Umbilical cord (tissue), 2 donors: Measurements from ENCODE around the gene EFNA5. TPM values are rescaled to one million over a fixed set of nuclear protein-coding genes. Genes with fewer than 3 reads are reported as not detected.

ENCODE experiments used
- DNase-seq: peaks from one replicate; pipeline ENCODE4 v3.0.0-alpha.2; 2015; ENCODE audit warnings: low spot score
- total RNA-seq: library from RNA; depleted of rRNA; stranded (reverse); fragments of >200 nt; gene quantifications from one replicate; pipeline ENCODE4 v1.2.3, GENCODE V29; 2014; ENCODE audit warnings: low replicate concordance; ENCODE audit not compliant: insufficient read depth

EFNA5 gene
- total RNA-seq, 1 donor from 2014 or later, result 15.2 TPM

DNA sequence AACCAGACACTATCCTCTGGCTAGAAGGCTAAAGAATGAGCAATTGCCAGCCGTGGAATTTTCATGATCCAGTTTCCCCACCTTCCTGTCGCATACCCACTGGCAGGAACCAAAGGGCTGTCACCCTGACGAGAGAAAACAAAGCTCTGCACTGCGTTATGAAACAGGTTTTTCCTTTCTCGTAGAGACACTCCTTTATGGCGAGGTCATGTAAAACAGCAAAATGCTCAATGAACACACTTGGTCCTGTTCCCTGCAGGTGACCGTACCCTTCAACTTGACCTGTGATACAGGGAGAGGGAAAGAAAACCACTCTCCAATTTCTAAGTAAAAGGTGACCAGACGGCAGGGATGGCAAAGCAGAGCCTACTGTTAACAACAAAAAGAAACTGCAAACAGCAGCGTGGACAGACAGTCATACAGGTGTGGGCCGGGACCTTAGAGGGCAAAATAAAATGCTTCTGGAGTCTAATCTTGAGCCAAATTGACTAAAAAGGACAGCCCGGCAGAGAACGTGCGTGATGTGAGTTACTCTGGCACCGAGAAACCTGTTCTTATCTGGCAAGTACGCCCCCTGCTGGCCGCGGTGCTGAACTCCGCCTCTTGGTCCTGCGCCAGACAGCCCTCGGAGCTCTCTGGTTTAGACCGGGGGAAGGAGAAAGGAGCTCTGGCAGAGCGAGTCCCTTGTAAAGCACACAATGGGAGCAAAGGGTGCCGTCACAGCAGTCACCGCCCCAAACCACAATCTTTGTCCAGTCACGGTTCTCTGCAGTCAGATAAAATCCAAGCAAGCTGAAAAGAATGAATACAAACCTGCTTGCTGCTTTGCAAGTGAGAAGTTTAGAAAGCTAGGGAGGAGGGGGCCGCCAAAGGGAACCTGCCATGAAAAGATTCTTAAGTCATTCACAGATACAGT, 98.9 kb downstream of the EFNA5 start:
- DNase-seq, result peak; percentile 94

DNA sequence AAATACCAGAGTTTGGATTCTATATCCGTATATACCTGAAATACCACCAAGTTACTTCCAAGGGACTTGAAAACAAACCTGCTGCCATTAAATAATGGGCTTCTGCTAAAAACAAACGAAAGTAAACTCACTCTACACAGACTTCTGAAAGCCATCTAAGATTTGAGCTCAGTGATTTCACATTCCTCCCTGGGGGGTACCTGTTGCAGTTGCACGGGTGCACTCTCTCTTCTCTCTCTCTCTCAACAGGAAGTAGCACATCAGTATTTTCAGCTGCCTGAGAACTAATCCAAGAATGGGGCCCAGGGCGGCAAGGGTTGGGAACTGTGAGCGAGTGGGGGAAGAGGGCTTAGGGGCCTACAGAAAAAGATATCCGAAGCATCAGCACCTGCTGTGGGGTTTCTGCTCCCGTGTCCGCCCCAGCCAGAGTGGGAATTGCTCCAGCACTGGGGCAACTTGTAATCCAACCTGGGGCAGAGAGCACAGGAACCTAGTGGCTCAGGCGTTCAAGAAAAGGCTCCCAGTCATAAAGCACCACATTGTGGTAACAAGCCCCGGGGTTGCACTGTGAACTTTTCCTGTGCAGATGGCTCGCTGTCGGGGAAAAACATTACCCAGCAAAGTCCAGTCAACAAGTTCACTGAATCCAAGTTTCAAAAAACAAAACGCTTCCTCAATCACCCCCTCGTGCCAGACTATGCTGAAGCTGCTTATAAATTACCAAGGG, 99.8 kb downstream of the EFNA5 start:
- DNase-seq, result no peak

DNA sequence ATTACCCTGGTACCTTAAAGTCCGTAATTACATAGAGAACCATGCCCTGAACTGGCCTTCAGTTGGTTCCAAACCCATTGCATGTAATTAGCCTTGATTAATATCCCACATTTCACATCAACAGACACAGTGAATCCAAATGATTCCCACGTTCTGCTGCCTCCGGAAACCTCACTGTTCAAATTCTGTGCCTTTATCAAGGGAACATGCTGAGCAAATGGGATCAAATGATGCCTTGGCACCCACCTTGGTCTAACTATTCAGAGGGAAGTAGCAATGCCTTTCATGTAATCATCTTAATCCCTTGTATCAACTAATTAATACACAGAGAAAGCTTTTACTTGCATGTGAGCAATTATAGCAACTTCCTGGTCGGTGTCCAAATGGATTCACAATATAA, 100.6 kb downstream of the EFNA5 start:
- DNase-seq, result no peak

DNA sequence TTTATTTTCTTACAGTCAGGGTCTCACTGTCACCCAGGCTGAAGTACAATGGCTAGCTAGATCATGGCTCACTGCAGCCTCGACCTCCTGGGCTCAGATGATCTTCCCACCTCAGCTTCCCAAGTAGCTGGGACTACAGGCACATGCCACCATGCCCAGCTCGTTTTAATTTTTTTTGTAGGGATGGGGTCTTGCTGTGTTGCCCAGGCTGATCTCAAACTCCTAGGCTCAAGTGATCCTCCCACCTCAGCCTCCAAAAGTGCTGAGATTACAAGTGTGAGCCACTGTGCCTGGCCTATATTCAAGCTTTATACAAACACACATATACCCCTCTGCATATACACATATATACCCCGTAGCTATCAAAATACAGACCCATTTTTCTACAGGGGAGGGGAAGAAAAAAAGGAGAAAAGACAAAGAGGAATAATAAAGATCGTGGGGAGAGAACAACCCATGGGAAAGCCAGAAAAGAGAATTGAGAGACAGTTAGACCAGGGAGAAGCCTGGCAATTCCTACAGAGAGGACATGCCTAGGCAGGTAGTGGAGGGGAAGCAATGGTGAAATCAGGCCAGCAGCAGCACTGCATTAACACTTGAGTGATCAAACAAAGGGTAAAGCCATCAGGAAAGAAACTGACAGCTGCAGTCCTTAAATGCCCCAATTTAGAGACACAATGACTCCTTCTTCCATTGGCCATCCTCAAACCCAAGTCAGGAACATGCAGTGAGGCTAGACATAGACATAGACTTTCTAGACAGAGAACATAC, 102.7 kb downstream of the EFNA5 start:
- no peak for DNase-seq

DNA sequence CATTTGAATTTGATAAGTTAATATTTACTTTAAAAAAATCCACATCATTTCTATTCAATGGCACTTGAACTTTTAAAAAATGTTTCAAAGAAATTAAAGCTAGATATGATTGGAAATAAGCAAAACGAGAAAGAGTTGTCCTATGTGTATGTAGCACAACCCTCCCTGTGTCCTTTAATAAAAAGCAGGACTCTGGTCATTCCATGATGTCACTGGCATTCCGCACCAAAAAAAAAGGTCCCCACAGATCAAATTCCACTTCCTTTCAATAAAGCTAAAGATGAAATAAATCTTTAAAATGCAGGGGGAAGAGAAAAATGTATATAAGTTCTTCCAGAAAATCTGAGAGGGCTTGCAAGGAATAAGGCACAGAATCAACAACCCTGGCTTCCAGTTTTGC, 103.8 kb downstream of the EFNA5 start:
- DNase-seq, result no peak

DNA sequence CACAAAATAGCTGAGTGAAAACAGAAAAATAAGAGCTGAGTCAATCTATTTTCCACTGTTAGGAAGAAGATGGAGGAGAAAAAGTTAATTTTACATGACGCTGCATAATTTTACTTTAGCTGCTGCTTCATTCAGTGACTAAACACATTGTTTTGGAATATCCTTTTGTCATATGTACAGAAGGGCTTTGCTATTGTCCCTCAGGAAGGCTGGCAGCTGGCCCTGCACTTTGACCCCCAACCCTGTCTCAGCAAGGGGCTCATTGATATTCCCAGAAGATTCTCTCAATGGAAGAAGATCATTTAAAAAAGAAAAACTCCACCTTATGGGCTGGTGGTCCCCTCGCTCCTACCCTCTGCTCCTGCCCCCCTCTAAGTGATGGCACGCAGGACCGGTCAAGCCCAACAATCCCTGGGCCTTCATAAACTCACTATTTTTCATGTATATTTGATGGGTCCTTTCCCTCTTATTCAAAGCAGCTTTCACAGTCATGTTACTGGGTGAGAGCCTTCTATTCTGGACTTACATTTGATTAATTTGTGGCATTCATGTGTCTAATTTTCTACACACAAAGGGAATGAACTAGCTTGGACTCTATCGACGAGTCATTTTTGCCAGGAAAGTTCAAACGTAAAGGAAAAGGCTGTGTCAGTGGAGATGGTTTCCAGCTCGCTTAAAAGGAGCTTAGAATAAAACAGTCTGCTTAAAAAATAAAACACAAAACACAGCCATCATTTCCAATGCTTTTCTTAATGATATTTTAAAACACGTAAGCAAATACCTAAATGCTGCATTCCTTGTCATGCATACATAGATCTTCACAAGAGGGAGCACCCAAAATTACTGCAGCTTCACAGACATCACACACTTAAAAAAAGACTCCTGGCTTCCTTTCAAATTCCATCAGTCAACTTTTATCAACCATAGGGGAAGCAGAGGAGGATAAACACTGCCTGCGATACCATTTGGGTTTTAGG, 104.7 kb downstream of the EFNA5 start:
- peak; percentile 74 for DNase-seq

DNA sequence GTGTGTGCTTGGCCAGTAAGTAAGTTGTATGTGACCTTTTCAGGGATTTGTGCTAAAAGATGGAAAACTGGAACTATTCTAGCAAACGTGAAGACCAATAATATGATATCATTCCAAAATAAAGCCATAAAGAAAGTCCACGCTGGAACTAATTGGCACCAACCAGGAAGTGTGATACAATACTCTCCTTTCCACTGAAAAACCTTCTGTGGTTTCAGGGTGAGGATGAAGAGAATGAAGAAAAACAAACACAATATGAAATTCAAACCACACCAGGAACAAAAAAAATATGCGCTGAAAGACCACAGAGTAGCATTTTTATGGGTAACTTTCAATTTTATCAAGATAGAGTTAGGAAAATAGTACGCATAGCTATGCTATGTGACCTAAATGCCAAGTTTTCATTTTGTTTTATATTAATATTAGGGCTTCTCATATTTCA, 105.8 kb downstream of the EFNA5 start:
- no peak for DNase-seq

DNA sequence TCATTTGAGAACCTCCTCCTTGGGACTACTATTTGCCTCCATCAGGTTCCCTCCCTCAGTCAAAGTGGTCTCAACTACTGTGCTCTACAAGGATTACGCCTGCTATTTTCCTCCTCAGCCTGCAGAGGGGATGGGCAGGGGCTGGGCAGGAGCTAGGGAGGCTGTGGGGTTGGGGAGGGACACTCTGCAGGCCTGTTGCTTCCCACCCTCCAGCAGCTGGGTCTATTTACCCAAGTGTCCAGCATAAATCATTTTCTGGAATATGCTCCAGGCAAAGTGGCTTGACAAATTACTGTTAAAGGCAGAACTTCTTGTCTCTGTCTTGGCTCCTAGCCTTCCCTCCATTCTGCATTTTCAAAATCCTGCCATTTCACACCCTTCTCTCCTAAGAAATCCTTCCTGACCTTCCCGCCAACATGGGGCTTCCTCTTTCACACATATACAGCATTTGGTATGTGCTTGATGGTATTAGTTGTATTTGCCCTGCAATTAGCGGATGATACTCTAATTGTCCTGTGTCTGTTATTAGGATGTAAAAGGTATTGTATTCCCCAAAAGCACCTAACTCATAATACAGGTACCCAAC, 106.7 kb downstream of the EFNA5 start:
- no peak for DNase-seq

DNA sequence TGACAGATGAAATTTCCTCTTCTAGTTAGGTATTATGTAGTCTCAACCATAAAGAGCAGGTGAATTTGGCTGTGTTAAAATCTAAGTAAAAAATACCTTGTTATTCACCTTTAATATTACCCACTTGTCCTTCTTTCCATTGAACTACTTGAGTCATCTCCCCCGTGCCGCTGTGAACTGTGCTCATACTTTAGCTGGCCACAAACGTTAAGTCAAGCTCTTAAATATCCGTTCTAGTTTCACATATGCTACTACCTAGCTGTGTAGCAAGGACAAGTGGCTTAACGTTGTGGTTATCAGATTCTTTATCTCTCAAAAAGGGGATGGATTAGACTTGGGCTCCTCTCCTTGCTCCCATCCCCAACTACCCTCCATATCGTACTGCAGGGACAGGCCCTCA, 110.4 kb downstream of the EFNA5 start:
- DNase-seq, result no peak

DNA sequence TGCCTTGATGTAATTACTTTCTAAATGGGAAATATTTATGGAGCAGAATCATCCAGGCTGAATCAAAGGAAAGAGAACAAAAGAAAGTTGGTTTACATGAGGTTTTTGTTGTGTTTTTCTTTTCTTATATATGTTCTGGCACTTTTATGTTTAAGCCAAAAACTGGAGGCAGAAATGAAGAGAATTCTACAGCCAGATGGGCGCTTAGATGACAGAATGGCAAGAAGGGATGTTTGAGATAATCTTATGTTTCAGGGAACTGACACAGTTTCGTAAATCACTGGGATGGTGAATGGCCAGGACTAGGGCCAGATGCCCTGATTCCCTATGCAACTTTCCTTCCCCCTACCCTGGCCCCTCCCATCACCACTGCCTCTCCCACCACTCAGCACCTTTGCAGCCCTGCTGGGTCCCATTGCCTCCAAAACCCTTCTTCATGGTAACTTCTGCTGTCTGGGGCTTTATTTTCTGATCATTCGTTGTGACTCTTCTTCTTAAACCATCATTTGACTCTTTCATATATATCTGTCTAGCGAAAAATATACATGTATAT, 111.8 kb downstream of the EFNA5 start:
- DNase-seq, result no peak

DNA sequence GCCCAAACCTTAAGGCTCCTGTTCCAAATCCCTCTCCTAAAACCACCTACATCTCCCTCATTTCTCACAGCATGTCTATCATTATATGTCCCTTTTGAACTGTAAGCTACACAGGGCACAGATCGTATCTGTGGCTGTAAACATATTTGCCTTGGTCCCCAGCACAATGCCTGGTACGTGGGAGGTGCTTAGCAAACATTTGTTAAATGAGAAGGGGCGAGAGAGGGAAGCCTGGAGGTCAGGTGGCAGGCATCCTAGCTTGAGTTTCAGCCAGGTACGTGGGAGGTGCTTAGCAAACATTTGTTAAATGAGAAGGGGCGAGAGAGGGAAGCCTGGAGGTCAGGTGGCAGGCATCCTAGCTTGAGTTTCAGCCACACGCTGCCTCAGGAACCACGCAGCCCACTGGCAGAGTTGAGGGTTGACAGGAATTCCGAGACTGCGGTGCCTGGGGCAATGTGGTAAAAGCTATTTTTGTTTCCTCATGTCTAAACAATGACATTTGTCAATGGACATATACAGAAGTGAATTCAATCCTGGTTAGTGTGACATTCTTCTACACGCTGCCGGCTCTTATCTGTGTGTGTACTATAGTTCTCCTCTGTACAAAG, 113.6 kb downstream of the EFNA5 start:
- DNase-seq, result no peak

DNA sequence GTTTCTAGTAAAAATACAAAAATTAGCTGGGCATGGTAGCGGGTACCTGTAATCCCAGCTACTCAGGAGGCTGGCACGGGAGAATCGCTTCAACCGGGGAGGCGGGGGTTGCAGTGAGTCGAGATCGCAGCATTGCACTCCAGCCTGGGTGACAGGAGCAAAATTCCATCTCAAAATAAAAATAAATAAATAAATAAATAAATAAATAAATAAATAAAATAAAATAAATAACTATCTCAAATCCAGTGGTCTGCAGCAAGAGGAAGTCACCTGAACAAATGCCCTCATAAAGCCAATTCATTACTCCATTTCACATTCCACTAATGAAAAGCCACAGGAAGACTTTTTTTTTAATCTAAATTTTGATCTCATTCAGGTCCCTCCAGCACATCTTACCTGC, 114.2 kb downstream of the EFNA5 start:
- DNase-seq, result no peak

DNA sequence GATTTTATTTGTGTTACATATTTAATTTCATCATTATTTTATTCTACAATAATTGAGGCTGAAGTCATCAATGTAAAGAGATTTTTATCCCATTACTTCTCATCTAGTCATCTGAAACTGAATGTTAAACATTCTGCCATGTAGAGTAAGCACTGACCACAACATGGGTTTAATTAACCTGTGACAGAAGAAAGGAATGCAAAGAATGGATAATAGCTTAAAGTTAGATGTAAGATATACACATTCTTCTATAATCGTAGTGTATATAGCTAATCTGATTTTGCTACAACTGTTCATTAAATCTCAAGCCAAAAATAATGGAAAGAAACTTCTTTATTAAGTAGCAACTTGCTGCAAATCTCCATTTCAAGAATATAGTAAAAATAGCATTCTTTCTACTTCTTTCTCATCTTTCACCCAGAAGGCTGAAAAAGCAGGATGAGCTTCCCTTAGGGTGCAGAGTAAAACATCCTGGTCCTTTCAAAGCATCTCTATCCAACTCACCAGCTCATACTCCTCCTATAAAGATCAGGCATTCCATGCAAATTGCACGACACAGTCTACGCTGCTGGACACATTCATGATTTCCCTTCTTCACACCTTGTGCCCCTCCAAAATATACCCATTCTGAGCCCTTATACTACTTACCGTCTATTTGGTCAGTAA, 115.2 kb downstream of the EFNA5 start:
- DNase-seq, result no peak

DNA sequence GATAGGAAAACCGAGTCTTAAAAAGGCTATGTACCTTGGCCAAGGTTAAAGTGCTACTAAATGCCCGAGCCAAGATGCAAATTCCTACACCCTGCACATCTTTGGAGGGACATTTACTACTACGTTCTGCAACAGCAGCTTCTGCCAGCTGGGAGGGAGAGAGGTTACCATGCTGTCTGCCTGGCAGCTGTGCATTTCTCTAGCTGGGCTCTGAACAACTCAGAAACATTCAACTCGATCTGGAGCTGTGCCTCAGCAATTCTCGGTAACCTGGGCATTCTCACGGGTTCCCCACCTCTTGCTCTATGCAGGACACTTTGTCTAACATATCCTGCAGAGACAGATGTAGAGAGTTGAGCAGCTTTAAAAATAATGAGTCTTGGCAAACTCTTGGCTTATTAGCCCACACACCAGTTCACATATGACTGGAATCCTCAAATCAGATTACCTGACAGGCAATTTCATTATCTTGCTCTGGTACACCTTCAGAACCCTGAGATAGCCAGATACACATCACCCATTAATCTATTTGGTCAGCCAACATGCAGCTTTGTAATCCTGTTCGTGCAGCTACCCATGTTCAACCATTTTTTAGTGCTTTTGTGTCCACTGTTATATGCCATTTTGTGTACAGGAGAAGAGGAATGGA, 115.8 kb downstream of the EFNA5 start:
- DNase-seq, result no peak

DNA sequence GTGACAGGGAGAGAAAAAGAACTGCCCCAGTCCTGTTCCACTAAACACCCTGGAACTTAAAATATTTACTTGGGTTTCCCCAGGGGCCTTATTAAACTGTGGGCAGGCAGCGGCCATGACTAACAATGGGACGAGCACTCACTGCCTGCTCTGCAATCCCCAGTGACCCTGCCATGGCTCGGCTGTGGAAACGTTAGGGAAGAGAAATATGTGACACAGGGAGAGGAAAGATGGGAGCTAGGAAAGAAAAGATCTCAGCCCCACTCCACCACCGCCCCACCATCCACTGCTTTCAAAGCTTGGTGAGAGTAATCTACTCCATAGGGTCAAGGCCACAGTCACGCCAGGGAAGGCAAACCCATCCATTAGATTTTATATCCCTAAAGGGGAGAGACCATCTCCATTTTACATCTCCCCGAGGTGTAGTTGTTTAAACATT, 117.6 kb downstream of the EFNA5 start:
- no peak for DNase-seq

DNA sequence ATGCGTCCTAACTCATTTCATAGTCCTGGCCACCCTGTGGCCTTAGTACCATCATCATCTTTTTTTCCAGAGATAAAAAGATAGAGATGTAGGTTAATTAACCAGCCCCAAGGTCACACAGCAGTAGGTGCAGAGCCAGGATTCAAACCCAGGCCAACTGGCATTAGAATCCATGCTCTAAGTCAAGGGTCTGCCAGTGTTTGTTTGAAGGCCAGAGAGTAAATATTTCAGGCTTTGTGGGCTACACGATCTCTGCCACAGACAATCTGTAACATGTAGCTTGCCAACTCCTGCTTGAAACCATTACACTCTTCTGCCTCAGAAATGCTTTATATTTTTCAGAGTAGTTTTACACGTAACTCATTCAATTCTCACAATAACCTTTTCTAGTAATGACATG, 119.6 kb downstream of the EFNA5 start:
- no peak for DNase-seq

DNA sequence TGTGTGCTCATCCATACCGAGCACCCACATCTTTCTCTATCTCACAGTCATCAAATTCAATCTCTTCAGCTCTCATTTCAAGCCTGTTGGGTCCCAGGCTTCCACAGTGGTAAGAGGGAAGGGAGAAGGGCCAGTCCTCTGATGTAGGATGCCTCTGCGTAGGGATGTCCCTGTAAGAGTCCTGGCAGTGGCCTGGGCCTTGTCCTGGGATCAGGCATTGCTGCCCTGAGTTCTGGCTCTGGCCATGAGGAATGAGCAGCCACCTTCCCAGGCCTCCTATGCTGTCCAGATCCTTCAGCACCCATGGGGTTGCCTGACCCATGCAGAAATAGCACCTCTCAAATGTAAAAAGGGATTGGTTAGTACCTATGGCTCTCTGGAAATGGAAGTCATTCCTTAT, 121.2 kb downstream of the EFNA5 start:
- no peak for DNase-seq

DNA sequence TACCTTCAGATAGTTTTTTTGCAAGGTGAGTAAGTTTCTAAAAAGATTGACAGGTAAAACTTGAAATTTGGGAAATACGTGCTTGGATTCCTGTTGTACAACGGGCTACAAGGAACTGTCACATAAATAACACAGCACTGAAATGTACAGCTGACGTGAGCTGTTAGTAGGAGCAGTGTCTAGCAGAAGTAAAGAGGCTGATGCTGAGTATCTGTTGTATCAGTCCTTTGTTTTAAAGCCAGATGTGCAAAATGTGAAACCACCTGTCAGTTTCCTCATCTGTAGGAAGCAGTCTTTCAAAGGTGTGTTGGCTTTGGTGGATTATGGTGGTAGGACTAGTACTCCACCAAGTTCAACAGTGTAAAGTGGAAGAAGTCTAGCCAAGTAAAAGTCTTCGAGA, 122.3 kb downstream of the EFNA5 start:
- DNase-seq, result no peak

DNA sequence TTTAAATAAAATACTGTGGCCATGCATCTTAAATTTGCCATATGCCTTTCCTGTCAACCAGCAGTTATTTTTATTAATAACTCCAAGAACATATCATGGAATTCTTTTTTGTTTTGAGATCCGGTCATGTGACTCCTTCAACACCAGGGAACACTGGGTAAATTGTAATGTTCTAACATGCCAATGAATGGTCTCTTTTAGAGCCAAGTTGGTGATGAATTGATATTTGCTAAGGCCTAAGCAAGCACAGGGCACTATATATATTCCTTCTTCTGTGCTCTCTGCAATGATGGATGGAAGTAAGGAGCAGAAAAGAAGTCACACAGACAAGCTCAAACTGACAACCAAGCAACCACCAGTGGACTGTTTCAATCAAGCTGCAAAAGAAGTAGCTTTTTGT, 124.0 kb downstream of the EFNA5 start:
- DNase-seq, result no peak
